GM12878 (cell line): Measurements from ENCODE around the gene RAD51B. TPM values are rescaled to one million over a fixed set of nuclear protein-coding genes. Genes with fewer than 3 reads are reported as not detected.

ENCODE experiments used
- CHD4 ChIP-seq: fragments of 200-600 bp; sonication (generic); IDR thresholded peaks from 2 replicates; pipeline ENCODE4 v1.6.1; 2016; ENCODE audit warnings: mild to moderate bottlenecking
- EGR1 ChIP-seq, 2 experiments: IDR thresholded peaks; 1 replicate in 1 of 2; 2 replicates in 1 of 2; pipeline ENCODE4 v1.6.1; 2011 to 2012; ENCODE audit warnings: low read depth in 2 of 2, low read length in 2 of 2, borderline replicate concordance in 1 of 2, mild to moderate bottlenecking in 1 of 2, moderate library complexity in 1 of 2
- ESRRA ChIP-seq: IDR thresholded peaks from 2 replicates; pipeline ENCODE4 v1.6.1; 2012; ENCODE audit warnings: mild to moderate bottlenecking, low read length, improper control_type of control experiment
- EZH2 ChIP-seq: IDR thresholded peaks from 2 replicates; pipeline ENCODE4 v1.6.1; 2012; ENCODE audit warnings: low read depth, mild to moderate bottlenecking, control low read depth, inconsistent platforms, low read length, borderline replicate concordance; ENCODE audit not compliant: control insufficient read depth
- FOXK2 ChIP-seq: fragments of 450-650 bp; IDR thresholded peaks from 2 replicates; pipeline ENCODE4 v1.6.1; 2017; ENCODE audit warnings: mild to moderate bottlenecking, moderate library complexity
- GABPA ChIP-seq: IDR thresholded peaks from 2 replicates; pipeline ENCODE4 v1.6.1; 2014; ENCODE audit warnings: antibody characterized with exemption, low read depth, mild to moderate bottlenecking, inconsistent platforms
- HCFC1 ChIP-seq: fragments of 150-350 bp; IDR thresholded peaks from 2 replicates; pipeline ENCODE4 v1.6.1; 2014; ENCODE audit warnings: low read length
- NFIC ChIP-seq: IDR thresholded peaks from 2 replicates; pipeline ENCODE4 v1.6.1; 2012; ENCODE audit warnings: low read depth, mild to moderate bottlenecking, inconsistent platforms, low read length, moderate library complexity
- PAX8 ChIP-seq: fragments of 450-650 bp; IDR thresholded peaks from 2 replicates; pipeline ENCODE4 v1.6.1; 2017; ENCODE audit warnings: mild to moderate bottlenecking, moderate library complexity
- PBX3 ChIP-seq: IDR thresholded peaks from 2 replicates; pipeline ENCODE4 v1.6.1; 2011; ENCODE audit warnings: mild to moderate bottlenecking, low read depth, low read length, moderate library complexity; ENCODE audit not compliant: insufficient replicate concordance
- POU2F2 ChIP-seq: IDR thresholded peaks from 3 replicates; pipeline ENCODE4 v1.6.1; 2011; ENCODE audit warnings: low read depth, mild to moderate bottlenecking, low read length, borderline replicate concordance
- RELA ChIP-seq: fragments of 450-650 bp; IDR thresholded peaks from 2 replicates; pipeline ENCODE4 v1.8.0; 2014; ENCODE audit warnings: borderline replicate concordance; ENCODE audit not compliant: partially characterized antibody
- RELB ChIP-seq: fragments of 450-650 bp; IDR thresholded peaks from 2 replicates; pipeline ENCODE4 v1.6.1; 2017; ENCODE audit warnings: low read depth, mild to moderate bottlenecking, moderate library complexity
- SMAD5 ChIP-seq: IDR thresholded peaks from 2 replicates; pipeline ENCODE4 v1.6.1; 2016; ENCODE audit warnings: antibody characterized with exemption, low read depth
- USF1 ChIP-seq: IDR thresholded peaks from 2 replicates; pipeline ENCODE4 v1.6.1; 2011; ENCODE audit warnings: borderline replicate concordance, low read depth, mild to moderate bottlenecking, moderate library complexity, mixed read lengths, low read length; ENCODE audit not compliant: insufficient read depth; ENCODE audit errors: extremely low read length
- polyA plus RNA-seq, 11 experiments: library from polyadenylated mRNA; depleted of rRNA in 4 of 11; unstranded in 6 of 11; stranded (reverse) in 5 of 11; fragments of >200 nt; fragmentation: Nextera tagmentation in 4 of 11; fragmentation: Illumina TruSeq in 1 of 11; extraction: Ambion mirVana in 4 of 11; extraction: Trizol in 1 of 11; gene quantifications; 1 replicate in 1 of 11; 2 replicates in 10 of 11; pipeline versions ENCODE4 v1.2.1 to v1.2.3, GENCODE V29; 2011 to 2016; ENCODE audit warnings: inconsistent platforms in 2 of 11, missing spikeins in 2 of 11, low read depth in 1 of 11
- total RNA-seq, 4 experiments: library from RNA; depleted of rRNA in 3 of 4; stranded (reverse); fragments of >200 nt in 3 of 4; fragmentation: Illumina TruSeq in 1 of 4; extraction: Trizol in 1 of 4; gene quantifications; 2 replicates each; pipeline versions ENCODE4 v1.2.1 to v1.2.3, GENCODE V29; 2013 to 2021
- TF ChIP-seq, protein P1 (sequence below): IDR thresholded peaks from 2 replicates; pipeline ENCODE4 v1.6.1; 2012; ENCODE audit warnings: low read length, inconsistent platforms
- TF ChIP-seq, protein P2 (sequence below): fragments of 450-650 bp; formaldehyde crosslinking; IDR thresholded peaks from 2 replicates; pipeline ENCODE4 v1.4.0; 2020; ENCODE audit warnings: mild to moderate bottlenecking, moderate library complexity
- TF ChIP-seq, protein P3 (sequence below), 3 experiments: IDR thresholded peaks in 2 of 3; conservative IDR thresholded peaks in 1 of 3; 2 replicates each; pipeline ENCODE4 v1.5.1; 2011; ENCODE audit warnings: low read depth in 3 of 3, low read length in 3 of 3, mild to moderate bottlenecking in 3 of 3, control low read depth in 2 of 3, moderate library complexity in 2 of 3, inconsistent platforms in 1 of 3, mixed read lengths in 1 of 3; ENCODE audit not compliant: control insufficient read depth in 2 of 3, insufficient read depth in 1 of 3; ENCODE audit errors: extremely low read depth in 1 of 3

Gene RAD51B
- total and polyA plus RNA-seq, 10 of the 15 experiments (the other 5 are each of a cell fraction or from before 2014, with no cell fraction given) = 9.8 to 26.8 (median 21.3) TPM

DNA sequence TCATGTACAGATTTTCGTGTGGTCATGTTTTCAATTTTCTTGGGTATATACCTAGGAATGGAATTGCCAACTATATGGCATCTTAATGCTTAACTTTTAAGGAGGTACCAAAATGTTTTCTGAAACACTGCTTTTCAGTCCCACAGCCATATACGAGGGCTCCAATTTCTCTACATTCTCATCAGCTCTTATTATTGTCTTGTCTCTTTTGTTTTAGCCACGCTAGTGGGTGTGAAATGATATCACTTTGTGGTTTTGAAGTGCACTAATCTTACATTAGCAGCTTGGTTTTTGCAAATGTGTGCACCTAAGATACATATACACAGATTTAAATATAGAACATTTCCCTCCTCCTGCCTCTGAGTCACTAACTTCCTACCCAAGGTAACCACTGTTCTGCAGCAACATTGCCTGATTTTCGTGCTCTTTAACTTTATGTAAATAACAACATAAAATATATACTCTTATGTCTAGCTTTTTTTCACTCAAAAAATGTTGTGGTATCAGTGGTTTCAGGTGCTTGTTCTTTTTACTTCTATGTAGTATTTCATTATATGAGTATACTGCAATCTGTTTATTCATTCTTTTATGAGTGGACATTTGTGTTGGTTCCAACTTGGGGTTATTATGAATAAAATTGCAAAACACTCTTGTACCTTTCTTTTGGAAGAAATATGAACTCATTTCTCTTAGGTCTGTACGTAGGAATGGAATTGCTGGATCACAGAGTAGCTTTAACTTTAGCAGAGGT is 900.2 kb downstream of the RAD51B start (continued):
- TF ChIP-seq, protein P1, sequence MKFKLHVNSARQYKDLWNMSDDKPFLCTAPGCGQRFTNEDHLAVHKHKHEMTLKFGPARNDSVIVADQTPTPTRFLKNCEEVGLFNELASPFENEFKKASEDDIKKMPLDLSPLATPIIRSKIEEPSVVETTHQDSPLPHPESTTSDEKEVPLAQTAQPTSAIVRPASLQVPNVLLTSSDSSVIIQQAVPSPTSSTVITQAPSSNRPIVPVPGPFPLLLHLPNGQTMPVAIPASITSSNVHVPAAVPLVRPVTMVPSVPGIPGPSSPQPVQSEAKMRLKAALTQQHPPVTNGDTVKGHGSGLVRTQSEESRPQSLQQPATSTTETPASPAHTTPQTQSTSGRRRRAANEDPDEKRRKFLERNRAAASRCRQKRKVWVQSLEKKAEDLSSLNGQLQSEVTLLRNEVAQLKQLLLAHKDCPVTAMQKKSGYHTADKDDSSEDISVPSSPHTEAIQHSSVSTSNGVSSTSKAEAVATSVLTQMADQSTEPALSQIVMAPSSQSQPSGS = peak; percentile 21; the same call in 1 of the 2 replicates
- TF ChIP-seq GABPA = no peak
- no peak for TF ChIP-seq SMAD5
- no peak for TF ChIP-seq PAX8
- TF ChIP-seq, protein P2, sequence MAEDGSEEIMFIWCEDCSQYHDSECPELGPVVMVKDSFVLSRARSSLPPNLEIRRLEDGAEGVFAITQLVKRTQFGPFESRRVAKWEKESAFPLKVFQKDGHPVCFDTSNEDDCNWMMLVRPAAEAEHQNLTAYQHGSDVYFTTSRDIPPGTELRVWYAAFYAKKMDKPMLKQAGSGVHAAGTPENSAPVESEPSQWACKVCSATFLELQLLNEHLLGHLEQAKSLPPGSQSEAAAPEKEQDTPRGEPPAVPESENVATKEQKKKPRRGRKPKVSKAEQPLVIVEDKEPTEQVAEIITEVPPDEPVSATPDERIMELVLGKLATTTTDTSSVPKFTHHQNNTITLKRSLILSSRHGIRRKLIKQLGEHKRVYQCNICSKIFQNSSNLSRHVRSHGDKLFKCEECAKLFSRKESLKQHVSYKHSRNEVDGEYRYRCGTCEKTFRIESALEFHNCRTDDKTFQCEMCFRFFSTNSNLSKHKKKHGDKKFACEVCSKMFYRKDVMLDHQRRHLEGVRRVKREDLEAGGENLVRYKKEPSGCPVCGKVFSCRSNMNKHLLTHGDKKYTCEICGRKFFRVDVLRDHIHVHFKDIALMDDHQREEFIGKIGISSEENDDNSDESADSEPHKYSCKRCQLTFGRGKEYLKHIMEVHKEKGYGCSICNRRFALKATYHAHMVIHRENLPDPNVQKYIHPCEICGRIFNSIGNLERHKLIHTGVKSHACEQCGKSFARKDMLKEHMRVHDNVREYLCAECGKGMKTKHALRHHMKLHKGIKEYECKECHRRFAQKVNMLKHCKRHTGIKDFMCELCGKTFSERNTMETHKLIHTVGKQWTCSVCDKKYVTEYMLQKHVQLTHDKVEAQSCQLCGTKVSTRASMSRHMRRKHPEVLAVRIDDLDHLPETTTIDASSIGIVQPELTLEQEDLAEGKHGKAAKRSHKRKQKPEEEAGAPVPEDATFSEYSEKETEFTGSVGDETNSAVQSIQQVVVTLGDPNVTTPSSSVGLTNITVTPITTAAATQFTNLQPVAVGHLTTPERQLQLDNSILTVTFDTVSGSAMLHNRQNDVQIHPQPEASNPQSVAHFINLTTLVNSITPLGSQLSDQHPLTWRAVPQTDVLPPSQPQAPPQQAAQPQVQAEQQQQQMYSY (CRISPR knock-in tag) = no peak
- TF ChIP-seq NFIC = no peak
- no peak for TF ChIP-seq POU2F2
- TF ChIP-seq HCFC1 = no peak
- no peak for TF ChIP-seq CHD4
- TF ChIP-seq ESRRA = no peak
- no peak for TF ChIP-seq EZH2
- no peak for TF ChIP-seq EGR1 (IDR thresholded peaks at IDR 0.05; ENCODE audit: borderline replicate concordance in 1 of 2, low read depth in 2 of 2, low read length in 2 of 2)
- TF ChIP-seq, protein P3, sequence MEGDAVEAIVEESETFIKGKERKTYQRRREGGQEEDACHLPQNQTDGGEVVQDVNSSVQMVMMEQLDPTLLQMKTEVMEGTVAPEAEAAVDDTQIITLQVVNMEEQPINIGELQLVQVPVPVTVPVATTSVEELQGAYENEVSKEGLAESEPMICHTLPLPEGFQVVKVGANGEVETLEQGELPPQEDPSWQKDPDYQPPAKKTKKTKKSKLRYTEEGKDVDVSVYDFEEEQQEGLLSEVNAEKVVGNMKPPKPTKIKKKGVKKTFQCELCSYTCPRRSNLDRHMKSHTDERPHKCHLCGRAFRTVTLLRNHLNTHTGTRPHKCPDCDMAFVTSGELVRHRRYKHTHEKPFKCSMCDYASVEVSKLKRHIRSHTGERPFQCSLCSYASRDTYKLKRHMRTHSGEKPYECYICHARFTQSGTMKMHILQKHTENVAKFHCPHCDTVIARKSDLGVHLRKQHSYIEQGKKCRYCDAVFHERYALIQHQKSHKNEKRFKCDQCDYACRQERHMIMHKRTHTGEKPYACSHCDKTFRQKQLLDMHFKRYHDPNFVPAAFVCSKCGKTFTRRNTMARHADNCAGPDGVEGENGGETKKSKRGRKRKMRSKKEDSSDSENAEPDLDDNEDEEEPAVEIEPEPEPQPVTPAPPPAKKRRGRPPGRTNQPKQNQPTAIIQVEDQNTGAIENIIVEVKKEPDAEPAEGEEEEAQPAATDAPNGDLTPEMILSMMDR (IDR thresholded peaks at IDR 0.05 in 2 of 3, conservative IDR thresholded peaks at IDR 0.05 in 1 of 3; ENCODE audit: control insufficient read depth in 2 of 3, extremely low read depth in 1 of 3, insufficient read depth in 1 of 3, low read depth in 3 of 3, low read length in 3 of 3) = no peak
- TF ChIP-seq RELB = peak; percentile 38; the same call in 1 of the 2 replicates
- TF ChIP-seq USF1 = no peak
- TF ChIP-seq RELA = no peak
- TF ChIP-seq FOXK2 = no peak
- no peak for TF ChIP-seq PBX3
